Activated CD8-positive, alpha-beta memory T cell treated with anti-CD3 and anti-CD28 coated beads, Interleukin-2, amount 50 U/mL, for 1 hour (primary cell): Measurements from ENCODE around the gene DPYSL3.
"Not testable (repeated sequence)": the region's sequence is repeated elsewhere in the genome, so short reads cannot be mapped to it uniquely, and the experiment has no call there.

Experiments used
- DNase-seq: peaks from one replicate; pipeline ENCODE4 v3.0.0-alpha.2; 2020; ENCODE audit errors: extremely low read depth

DPYSL3 gene

GRCh38 chr5:147369742-147370374 lies 140.0 kb downstream of the DPYSL3 start:
- DNase-seq: no peak

DNA sequence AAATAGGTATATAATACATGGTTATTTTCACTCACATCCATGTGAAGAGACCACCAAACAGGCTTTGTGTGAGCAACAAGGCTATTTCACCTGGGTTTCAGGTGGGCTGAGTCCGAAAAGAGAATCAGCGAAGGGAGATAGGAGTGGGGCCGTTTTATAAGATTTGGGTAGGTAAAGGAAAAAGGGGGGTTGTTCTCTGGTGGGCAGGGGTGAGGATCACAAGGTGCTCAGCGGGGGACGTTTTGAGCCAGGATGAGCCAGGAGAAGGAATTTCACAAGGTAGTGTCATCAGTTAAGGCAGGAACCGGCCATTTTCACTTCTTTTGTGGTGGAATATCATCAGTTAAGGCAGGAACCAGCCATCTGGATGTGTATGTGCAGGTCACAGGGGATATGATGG lies 142.5 kb downstream of the DPYSL3 start:
- not testable (repeated sequence) for DNase-seq

GRCh38 chr5:147361441-147362175 lies 148.3 kb downstream of the DPYSL3 start:
- DNase-seq: no peak

- no peak for DNase-seq
These were observed 149.1 kb downstream of the DPYSL3 start for GRCh38 chr5:147360816-147361215.

DNA sequence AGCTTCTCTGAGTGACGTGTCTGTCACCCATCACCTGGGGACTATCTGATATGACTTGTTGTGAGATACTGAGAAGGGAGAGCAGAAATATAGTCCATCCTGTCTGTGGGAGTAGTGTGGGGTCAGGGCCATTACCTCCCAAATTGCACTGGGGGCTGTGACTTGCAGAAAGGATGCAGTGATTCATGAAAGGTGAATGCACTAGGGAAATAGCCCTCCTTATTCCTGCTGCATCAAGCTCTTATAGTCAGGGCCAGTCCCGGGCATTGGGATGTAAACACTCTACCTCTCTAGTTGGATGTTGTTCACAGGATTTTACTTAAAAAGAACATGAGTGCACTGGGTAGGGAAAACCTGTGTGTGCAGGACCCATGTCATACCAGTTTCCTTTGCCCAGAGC lies 150.3 kb downstream of the DPYSL3 start:
- no peak for DNase-seq

DNA sequence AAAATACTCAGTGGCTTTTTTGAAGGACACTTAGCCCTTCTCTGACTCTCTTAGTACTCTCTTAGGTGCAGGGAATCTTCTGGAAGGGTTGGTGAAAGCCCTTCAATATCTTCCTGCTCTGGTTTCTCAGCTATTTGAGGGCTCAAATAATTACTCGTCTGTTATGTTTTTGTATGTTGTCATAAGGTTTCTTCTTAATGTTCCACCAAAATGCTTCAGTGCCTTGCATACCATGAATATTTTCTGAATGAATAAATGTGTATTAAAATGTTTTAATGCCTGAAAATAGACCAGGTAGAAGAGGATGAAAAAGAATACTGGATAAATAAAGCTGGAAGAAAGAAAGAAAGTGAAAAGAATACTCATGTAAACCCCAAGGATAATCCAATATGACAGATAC lies 150.8 kb downstream of the DPYSL3 start:
- no peak for DNase-seq

GRCh38 chr5:147349241-147349640 lies 160.6 kb downstream of the DPYSL3 start:
- no peak for DNase-seq

DNA sequence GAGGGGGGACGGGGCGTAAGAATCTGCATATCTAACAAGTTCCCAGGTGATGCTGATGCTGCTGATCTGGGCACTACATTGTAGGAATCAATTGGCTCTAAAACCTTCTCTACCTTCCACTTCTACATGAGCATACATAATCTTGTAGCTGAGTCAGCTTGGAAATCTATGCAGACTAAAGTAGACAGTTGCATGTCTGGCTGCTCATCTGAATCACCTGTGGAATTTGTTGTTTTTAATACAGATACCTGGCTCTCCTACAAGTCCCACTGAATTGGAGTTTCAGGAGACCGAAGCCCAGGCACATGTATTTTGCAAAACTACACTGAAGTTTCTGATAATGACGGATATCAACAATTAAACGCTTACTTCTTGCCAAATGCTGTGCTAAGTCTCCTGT lies 161.4 kb downstream of the DPYSL3 start:
- DNase-seq: no peak

DNA sequence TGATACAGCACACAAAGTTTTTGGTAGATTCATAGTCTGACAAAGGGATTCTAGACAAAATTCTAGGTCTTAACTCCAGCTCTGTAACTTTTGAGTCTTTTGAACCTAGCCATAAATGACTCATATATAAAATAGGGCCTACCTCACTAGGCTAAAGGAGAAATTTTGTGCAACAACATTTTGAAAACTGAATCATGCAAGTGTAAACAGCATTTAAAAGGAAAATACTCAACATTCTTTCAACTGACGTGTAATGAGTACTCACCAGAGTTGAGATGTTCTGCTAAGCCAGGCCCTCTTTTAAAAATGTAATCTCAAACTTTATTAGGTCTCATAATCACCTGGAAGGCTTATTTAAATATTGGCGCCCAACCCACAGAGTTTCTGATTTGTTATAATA lies 161.8 kb downstream of the DPYSL3 start:
- DNase-seq: no peak

GRCh38 chr5:147346006-147346561 lies 163.8 kb downstream of the DPYSL3 start:
- DNase-seq: no peak

DNA sequence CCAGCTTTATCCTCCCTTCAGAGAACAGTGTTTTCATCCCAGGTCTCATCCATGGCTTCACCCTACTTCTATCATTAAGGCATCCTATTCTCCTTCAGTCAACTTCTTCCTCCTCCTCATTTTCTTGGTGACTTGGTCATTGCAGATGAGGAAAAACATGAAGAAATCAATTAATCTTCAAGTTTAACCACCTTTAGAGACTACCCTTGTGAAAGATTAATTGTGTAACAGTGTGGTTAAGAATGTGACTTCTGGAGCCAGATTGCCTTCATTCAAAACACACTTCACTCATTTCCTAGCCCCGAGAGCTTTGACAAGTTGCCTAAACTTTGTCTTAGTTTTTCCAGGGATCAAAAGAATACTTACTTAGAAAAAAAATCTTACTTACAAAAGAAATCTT lies 165.0 kb downstream of the DPYSL3 start:
- DNase-seq: no peak

DNA sequence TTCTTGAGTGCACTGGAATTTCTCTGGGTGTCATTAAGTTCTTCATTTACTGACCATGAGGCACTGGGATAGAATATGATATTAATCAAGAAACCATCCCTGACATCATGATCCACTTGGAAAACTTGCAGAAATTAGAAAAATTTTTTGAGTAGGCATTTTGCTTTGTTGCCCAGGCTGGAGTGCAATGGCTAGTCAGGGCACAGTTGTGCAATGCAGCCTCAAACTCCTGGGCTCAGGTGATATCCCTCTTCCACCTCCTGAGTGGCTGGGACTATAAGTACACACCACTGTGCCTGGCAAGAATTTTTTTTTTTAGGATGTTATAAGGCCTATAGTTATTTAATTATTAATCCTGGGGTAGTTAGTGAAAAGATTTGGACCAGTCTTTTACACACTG lies 168.5 kb downstream of the DPYSL3 start:
- no peak for DNase-seq

- DNase-seq: no peak
These were observed 168.9 kb downstream of the DPYSL3 start for GRCh38 chr5:147340941-147341340.
